Testis (tissue), 2 donors: Measurements from ENCODE around the gene COBL.

Experiments used
- CTCF ChIP-seq, 3 experiments: fragments of 450-650 bp in 2 of 3; fragments of 200-600 bp in 1 of 3; sonication (generic) in 1 of 3; IDR thresholded peaks; one replicate each; pipeline ENCODE4 v1.5.1; 2016 to 2019; ENCODE audit warnings: antibody characterized with exemption in 3 of 3, mild to moderate bottlenecking in 2 of 3, moderate library complexity in 1 of 3
- POLR2A ChIP-seq: fragments of 450-650 bp; IDR thresholded peaks from one replicate; pipeline ENCODE4 v1.6.1; 2017; ENCODE audit warnings: antibody characterized with exemption, mild to moderate bottlenecking, moderate library complexity

GRCh38 chr7:51078653-51079052 is 238.0 kb downstream of the COBL start:
- TF ChIP-seq CTCF (IDR thresholded peaks at IDR 0.05): no peak
- no peak for TF ChIP-seq POLR2A
